ENCODE results near the gene CLCN4. TPM values are rescaled to one million over a fixed set of nuclear protein-coding genes. Genes with fewer than 3 reads are reported as not detected.

CLCN4 gene
- total and polyA plus RNA-seq, 2 of the 8 experiments (the other 6 are each of a cell fraction or from before 2014, with no cell fraction given) = 3.3 to 11.2 TPM

DNA sequence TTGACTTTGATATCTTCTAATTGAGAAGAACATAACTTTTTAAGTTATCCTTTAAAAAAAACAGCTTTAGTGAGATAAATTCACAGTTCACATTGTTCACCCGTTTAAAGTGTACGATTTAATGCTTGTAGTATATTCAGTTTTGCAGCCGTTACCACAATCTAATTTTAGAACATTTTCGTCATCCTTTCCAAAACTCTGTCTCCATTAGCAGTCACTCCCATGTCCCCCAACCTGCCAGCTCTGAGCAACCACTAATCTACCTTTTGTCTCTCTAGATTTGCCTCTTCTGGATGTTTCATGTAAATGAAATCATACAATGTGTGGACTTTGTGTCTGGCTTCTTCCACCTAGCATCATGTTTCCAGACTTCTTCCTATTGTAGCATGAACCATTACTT, 38.6 kb downstream of the CLCN4 start:
- no peak overlapping the region for H2BK5ac ChIP-seq (ENCODE audit: low read depth, low read length)
- no peaks in the 10 kb centered on the region for H3K9me3 ChIP-seq (ENCODE audit: insufficient read depth in 2 of 2, low read depth in 1 of 2, low read length in 1 of 2)
- no peak overlapping the region for H3K4ac ChIP-seq (replicated peaks; ENCODE audit: insufficient read length, low read depth, low read length)
- H2AFZ ChIP-seq (ENCODE audit: low read length) = no peak overlapping the region
- no peak overlapping the region for H2AK5ac ChIP-seq (ENCODE audit: low read depth, low read length)
- no peak overlapping the region for H2BK20ac ChIP-seq (ENCODE audit: low read length)
- no peaks in the 10 kb centered on the region for H3K4me1 ChIP-seq (replicated peaks in 1 of 4; ENCODE audit: control insufficient read depth in 3 of 4, insufficient read depth in 4 of 4, low read length in 3 of 4)
- H2BK120ac ChIP-seq (replicated peaks; ENCODE audit: low read depth, low read length) = no peak overlapping the region
- H3K56ac ChIP-seq (replicated peaks; ENCODE audit: insufficient read length, low read depth, low read length) = no peak overlapping the region
- H3K14ac ChIP-seq (ENCODE audit: insufficient read length) = no peak overlapping the region
- no peaks in the 10 kb centered on the region for H4K20me1 ChIP-seq (replicated peaks in 1 of 2; ENCODE audit: control insufficient read depth in 1 of 2, insufficient read depth in 2 of 2, low read length in 2 of 2)
- no peaks in the 10 kb centered on the region for H3K23me2 ChIP-seq (ENCODE audit: low read depth, low read length)
- no peak overlapping the region for H4K8ac ChIP-seq (ENCODE audit: extremely low read depth, insufficient read depth, low read length)
- H2BK15ac ChIP-seq (ENCODE audit: low read length) = no peak overlapping the region
- H4K5ac ChIP-seq (ENCODE audit: insufficient read length, low read depth, low read length) = no peak overlapping the region
- no peak overlapping the region for H4K91ac ChIP-seq (replicated peaks; ENCODE audit: insufficient read length, low read length)
- 98% methylated on average over 4 of the region's 4 CpGs; no CpG with 5 or more reads in 1 of the 2 experiments for WGBS, 2 experiments (ENCODE audit: extremely low coverage in 1 of 2, insufficient coverage in 1 of 2, insufficient read length in 1 of 2, insufficient replicate concordance in 2 of 2, low coverage in 1 of 2, low lambda C conversion rate in 2 of 2, missing lambda C conversion rate in 1 of 2)
- FAIRE-seq (no peak), DNase-seq (ENCODE audit: low read depth in 1 of 2, low spot score in 2 of 2) (no peak)
- H3K4me2 ChIP-seq (ENCODE audit: insufficient read depth in 1 of 2, low read depth in 2 of 2, low read length in 2 of 2) = no peak overlapping the region
- H3K79me1 ChIP-seq (ENCODE audit: low read depth, low read length) = no peaks in the 10 kb centered on the region
- H3K9ac ChIP-seq (replicated peaks in 1 of 4; ENCODE audit: extremely low read depth in 1 of 4, low read depth in 3 of 4, low read length in 3 of 4) = no peak overlapping the region
- H3K27me3 ChIP-seq (replicated peaks in 1 of 4; ENCODE audit: control insufficient read depth in 3 of 4, extremely low read depth in 1 of 4, insufficient read depth in 3 of 4, low read length in 3 of 4) = no peaks in the 10 kb centered on the region
- no peak overlapping the region for H2BK12ac ChIP-seq (ENCODE audit: low read depth, low read length)
- no peaks in the 10 kb centered on the region for H3K36me3 ChIP-seq (ENCODE audit: control insufficient read depth in 2 of 4, insufficient read depth in 4 of 4, low read length in 3 of 4)
- H3K23ac ChIP-seq (ENCODE audit: insufficient read length) = no peak overlapping the region
- ChIA-PET CTCF (ENCODE audit: partially characterized antibody) (no interaction called here), POLR2A (ENCODE audit: partially characterized antibody) (no interaction called here)
- no peak overlapping the region for H3K4me3 ChIP-seq (ENCODE audit: extremely low read depth in 1 of 4, insufficient read depth in 2 of 4, low read depth in 3 of 4, low read length in 4 of 4)
- no peak for TF ChIP-seq SIX5 (IDR thresholded peaks at IDR 0.05; ENCODE audit: low read depth, low read length)
- TF ChIP-seq YY1 (IDR thresholded peaks at IDR 0.05; ENCODE audit: low read depth, low read length) = no peak
- TF ChIP-seq, protein P1, sequence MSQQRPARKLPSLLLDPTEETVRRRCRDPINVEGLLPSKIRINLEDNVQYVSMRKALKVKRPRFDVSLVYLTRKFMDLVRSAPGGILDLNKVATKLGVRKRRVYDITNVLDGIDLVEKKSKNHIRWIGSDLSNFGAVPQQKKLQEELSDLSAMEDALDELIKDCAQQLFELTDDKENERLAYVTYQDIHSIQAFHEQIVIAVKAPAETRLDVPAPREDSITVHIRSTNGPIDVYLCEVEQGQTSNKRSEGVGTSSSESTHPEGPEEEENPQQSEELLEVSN (IDR thresholded peaks at IDR 0.05) = no peak
- TF ChIP-seq, protein P2, sequence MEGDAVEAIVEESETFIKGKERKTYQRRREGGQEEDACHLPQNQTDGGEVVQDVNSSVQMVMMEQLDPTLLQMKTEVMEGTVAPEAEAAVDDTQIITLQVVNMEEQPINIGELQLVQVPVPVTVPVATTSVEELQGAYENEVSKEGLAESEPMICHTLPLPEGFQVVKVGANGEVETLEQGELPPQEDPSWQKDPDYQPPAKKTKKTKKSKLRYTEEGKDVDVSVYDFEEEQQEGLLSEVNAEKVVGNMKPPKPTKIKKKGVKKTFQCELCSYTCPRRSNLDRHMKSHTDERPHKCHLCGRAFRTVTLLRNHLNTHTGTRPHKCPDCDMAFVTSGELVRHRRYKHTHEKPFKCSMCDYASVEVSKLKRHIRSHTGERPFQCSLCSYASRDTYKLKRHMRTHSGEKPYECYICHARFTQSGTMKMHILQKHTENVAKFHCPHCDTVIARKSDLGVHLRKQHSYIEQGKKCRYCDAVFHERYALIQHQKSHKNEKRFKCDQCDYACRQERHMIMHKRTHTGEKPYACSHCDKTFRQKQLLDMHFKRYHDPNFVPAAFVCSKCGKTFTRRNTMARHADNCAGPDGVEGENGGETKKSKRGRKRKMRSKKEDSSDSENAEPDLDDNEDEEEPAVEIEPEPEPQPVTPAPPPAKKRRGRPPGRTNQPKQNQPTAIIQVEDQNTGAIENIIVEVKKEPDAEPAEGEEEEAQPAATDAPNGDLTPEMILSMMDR (IDR thresholded peaks at IDR 0.05; ENCODE audit: control extremely low read depth in 1 of 3, insufficient read depth in 1 of 3, low read depth in 1 of 3, low read length in 3 of 3) = no peak
- TF ChIP-seq CBX8 (IDR thresholded peaks at IDR 0.05; ENCODE audit: borderline replicate concordance, low read depth, low read length) = no peak
- TF ChIP-seq, protein P3, sequence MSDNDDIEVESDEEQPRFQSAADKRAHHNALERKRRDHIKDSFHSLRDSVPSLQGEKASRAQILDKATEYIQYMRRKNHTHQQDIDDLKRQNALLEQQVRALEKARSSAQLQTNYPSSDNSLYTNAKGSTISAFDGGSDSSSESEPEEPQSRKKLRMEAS (IDR thresholded peaks at IDR 0.05) = no peak
- no peak for TF ChIP-seq POU5F1 (IDR thresholded peaks at IDR 0.05; ENCODE audit: low read depth, low read length)
- TF ChIP-seq RXRA (IDR thresholded peaks at IDR 0.05; ENCODE audit: insufficient read depth, low read depth, low read length) = no peak
- no peak for TF ChIP-seq NRF1 (IDR thresholded peaks at IDR 0.05; ENCODE audit: low read depth, low read length)
- no peak overlapping the region for H3K18ac ChIP-seq (ENCODE audit: extremely low read depth, low read length)
- H3K79me2 ChIP-seq (ENCODE audit: control insufficient read depth in 1 of 2, insufficient read depth in 2 of 2, low read length in 2 of 2) = no peaks in the 10 kb centered on the region
- no peak overlapping the region for H3K27ac ChIP-seq (ENCODE audit: low read depth, low read length)
